Effector CD8-positive, alpha-beta T cell (primary cell): Measurements from ENCODE around the gene NUP42.
"Not testable (repeated sequence)": the region's sequence is repeated elsewhere in the genome, so short reads cannot be mapped to it uniquely, and the experiment has no call there.

Source experiments
- DNase-seq: peaks from one replicate; lab custom pipeline; 2025; lab: John Stamatoyannopoulos, UW
- total RNA-seq, 4 experiments: gene quantifications; one replicate each; lab custom pipeline; 2026; lab: John Stamatoyannopoulos, UW

NUP42 gene
- 32.0 to 40.6 (median 33.7) reads per million in 4 experiments for total RNA-seq

- DNase-seq, result peak; percentile 88
Observed at GRCh38 chr7:23181684-23182553, at the start of gene NUP42. Gene NUP42, plus strand, starts transcription at chr7:23182048. Its CDS starts 38 bp downstream, at chr7:23182086.

GRCh38 chr7:23133797-23134196 lies 48.1 kb upstream of the NUP42 start:
- DNase-seq, result no peak

- DNase-seq, result no peak
Observed at GRCh38 chr7:23135755-23136154, 46.1 kb upstream of the NUP42 start.

DNA sequence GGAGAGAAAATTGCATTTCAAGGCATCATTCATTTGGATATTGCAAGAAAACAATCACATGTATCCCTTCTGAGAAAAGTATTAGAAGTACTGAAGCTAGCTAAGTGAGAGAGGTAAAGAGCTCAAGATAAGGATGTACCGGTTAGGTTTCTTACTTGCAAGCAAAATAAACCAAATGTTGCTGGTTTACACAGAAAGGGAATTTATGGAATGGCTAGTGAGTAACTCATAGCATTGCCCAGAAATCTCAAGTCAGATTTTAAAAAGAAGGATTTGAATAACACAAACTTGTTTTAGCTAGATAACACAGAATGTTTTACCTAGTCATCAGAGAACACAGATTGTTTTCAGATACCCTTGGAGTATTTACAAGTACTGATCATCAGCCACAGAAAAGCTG lies 45.6 kb upstream of the NUP42 start:
- DNase-seq, result no peak

GRCh38 chr7:23157679-23158078 lies 24.2 kb upstream of the NUP42 start:
- DNase-seq, result no peak

DNA sequence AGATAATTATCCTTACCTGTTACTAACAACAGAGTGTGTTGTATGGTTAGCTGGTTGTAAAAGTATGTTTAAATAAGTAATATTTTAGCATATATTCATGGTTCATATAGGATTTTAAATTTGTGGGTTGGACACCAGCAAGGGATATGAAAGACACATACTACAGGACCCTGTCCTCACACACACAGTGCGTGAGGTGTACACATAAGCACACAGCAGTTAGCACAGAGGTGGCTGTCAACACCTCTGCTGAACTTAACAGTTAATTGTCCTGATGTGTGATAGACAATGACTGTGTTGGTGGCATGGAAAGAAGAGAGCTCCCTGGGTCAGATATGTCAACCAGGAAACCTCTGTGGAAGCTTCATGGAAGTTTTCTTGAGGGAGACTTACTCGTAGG lies 23.3 kb upstream of the NUP42 start:
- no peak for DNase-seq

- no peak for DNase-seq
Observed at GRCh38 chr7:23161482-23161881, 20.4 kb upstream of the NUP42 start.

GRCh38 chr7:23164846-23165245 lies 17.0 kb upstream of the NUP42 start:
- DNase-seq, result no peak

- DNase-seq, result no peak
Observed at GRCh38 chr7:23165316-23165715, 16.5 kb upstream of the NUP42 start.

DNA sequence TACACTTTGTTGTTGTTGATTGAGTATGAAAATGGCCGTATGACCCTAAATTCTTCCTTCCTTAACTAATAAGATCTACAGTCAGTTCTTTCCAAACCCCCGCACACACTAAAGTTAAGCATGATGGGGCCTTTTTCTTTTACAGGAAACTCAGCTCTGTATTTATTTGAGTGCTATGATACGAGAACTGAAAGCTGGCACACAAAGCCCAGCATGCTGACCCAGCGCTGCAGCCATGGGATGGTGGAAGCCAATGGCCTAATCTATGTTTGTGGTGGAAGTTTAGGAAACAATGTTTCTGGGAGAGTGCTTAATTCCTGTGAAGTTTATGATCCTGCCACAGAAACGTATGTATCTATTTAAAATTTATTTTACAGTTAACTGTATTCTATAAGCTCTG lies 14.2 kb upstream of the NUP42 start:
- no peak for DNase-seq

DNA sequence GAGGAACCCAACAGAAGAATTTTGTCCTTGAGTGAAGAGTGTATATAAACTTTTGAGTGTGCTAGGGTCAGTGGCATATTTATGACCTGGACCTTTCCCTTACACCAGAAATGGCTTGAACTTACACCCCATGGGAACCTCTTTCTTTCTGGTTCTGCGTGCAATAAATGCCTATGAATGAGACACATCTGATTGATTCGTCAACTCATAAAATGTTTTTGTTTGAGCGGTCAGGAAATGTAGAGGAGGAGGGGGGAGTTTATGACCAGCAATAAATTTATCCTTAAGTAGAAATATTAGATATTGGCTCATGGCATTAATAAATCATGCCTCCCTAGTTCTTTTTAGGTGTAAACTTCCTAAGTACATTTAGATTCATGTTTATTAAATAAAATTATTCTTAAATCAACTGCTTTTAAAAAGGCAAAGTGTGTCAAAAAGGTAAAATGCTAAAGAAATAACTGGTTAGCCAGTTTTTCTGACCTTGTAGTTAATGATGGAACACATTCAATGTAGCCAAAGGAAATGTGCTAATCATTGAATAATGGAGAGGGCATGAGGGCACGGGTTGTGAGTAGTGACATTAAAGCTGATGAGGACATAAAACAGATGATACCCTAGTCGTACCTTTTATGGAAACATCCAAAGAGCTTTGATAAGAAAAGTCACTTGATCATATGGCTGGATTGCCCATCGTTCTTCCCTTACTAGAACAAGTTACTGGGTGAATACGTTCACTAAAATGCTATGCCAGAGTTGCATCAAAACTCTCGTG lies 13.6 kb upstream of the NUP42 start:
- DNase-seq, result no peak

- DNase-seq, result no peak
Observed at GRCh38 chr7:23175938-23176337, 5.9 kb upstream of the NUP42 start.

DNA sequence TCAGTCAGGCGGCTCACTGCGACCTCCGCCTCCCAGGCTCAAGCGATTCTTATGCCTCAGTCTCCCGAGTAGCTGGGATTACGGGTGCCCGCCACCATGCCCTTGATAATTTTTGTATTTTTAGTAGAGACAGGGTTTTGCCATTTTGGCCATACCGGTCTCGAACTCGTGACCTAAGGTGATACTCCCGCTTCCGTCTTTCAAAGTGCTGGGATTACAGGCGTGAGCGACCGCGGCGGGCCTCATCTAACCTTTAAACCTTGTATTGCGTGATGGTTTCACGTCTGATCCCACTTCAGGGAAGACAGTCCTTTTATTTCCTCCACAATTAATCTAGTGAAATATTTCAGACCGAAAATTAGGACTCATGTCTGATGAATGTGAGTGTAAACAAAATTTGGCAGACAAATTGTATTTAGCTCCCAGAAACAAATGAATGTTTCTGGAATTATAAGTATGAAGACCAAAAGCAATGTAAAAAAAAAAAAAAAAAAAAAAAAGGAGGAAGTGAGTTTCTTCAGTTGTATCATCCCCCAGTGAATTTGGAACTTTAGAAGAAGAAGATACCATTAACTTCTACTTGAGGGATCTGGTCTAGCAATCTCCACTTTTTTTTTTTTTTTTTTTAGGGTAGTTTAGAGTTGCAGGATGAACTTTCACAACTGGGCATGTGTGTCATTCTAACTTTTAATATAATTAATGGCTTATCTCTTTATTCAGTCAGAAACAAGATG lies 1.6 kb downstream of the NUP42 start:
- no peak for DNase-seq

DNA sequence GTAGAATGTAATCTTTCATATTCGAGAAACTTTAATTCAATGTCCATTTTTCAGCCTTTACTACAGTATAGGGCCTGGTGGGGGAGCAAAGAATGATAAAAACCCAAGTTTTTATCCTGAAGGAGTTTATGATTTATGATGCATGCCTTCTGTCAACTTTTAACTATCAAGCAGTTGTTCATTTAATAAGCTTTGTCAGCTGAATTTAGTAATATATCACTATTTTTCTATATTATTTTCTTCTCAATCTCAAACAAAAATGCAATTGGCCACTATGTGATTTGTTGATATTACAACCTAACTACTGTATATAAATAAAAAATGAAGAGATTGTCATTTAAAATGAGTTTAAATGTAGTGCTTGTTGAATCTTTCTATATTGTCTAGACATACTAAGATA lies 2.4 kb downstream of the NUP42 start:
- no peak for DNase-seq

GRCh38 chr7:23184709-23185359 lies 3.0 kb downstream of the NUP42 start:
- DNase-seq, result no peak

- no peak for DNase-seq
Observed at GRCh38 chr7:23185980-23186379, 4.1 kb downstream of the NUP42 start.

DNA sequence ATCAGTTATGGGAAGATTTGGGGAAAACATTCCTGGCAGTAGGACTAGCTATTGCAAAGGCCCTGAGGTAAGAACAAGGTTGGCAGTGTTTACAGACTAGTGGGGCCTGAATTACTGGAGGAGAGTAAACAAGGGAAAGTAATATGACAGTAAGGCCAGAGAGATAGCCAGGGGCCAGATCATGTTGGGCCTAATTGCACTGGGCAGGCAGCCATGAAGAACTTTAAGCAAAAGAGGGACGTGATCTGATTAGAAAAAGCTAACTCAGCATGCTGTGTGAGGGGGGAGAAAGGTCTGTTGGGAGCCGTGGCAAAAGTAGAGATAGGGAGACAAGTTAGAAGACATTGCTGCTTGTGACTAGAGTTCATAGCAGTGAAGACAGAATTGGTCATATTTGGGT lies 9.2 kb downstream of the NUP42 start:
- no peak for DNase-seq

DNA sequence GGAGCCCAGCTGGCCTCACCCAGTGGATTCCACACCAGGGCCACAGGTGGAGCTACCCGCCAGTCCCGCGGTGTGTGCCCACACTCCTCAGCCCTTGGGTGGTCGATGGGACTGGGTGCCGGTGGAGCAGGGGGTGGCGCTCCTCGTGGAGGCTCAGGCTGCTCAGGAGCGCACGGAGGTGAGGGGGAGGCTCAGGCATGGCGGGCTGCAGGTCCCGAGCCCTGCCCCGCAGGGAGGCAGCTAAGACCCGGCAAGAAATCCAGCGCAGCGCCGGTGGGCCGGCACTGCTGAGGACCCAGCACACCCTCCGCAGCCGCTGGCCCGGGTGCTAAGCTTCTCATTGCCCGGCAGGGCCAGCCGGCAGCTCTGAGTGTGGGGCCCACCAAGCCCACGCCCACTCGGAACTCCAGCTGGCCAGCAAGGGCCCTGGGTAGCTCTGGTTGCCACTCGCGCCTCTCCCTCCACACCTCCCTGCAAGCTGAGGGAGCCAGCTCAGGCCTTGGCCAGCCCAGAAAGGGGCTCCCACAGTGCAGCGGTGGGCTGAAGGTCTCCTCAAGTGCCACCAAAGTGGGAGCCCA lies 11.9 kb downstream of the NUP42 start:
- not testable (repeated sequence) for DNase-seq

DNA sequence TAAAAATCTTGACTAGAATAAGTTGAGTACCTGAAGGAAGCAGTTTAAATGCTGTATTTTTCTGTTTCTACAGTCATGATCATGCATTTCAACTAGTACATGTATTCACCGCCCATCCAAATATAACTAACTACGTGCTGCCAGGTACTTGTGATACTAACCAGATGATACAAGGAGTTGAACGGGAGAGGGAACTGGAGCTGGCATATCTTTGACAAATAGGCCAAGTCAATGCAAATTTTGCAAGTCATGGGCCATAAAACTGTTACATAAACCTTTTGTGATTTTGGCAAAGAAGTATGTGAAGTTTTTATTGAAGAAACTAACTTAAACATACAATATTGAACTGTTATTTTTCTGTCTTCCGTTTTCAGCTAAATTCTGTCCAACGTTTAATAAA lies 14.5 kb downstream of the NUP42 start:
- no peak for DNase-seq

DNA sequence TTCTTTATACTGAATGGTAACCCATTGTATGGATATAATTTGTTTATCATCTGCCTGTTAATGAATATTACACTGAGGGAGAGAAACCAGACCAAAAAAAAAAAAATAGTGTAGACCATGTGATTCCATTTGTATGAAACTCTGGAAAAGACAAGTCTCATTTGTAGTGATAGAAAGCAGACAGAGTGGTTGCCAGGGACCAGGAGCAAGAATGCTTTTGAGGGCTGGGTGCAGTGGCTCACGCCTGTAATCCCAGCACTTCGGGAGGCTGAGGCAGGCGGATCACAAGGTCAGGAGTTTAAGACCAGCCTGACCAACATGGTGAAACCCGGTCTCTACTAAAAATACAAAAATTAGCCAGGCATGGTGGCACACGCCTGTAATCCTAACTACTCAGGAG lies 15.9 kb downstream of the NUP42 start:
- DNase-seq, result not testable (repeated sequence)

- DNase-seq, result no peak
Observed at GRCh38 chr7:23200331-23200730, 18.5 kb downstream of the NUP42 start.
